Tibial nerve (tissue), 4 donors: Measurements from ENCODE around the gene NT5E. TPM values are rescaled to one million over a fixed set of nuclear protein-coding genes. Genes with fewer than 3 reads are reported as not detected.

Experiments used
- DNase-seq, 2 donors: peaks; one replicate each; pipeline ENCODE4 v3.0.0-alpha.2; 2019; ENCODE audit warnings: low spot score in 2 of 2
- H3K27ac ChIP-seq, 4 donors: fragments of 200-600 bp; sonication (generic) in 3 of 4; one replicate each; pipeline ENCODE4 v1.5.1; 2017 to 2019; ENCODE audit warnings: mild to moderate bottlenecking in 1 of 4
- H3K27me3 ChIP-seq, 2 donors: fragments of 200-600 bp; sonication (generic) in 1 of 2; one replicate each; pipeline versions ENCODE4 v1.5.1 to v1.6.0; 2017 to 2019
- H3K36me3 ChIP-seq, 3 donors: fragments of 200-600 bp; sonication (generic); one replicate each; pipeline ENCODE4 v1.5.1; 2018 to 2019
- H3K4me1 ChIP-seq, 4 donors: fragments of 200-600 bp; sonication (generic) in 3 of 4; one replicate each; pipeline ENCODE4 v1.5.1; 2017 to 2019
- H3K4me3 ChIP-seq, 4 donors: fragments of 200-600 bp; sonication (generic) in 3 of 4; one replicate each; pipeline ENCODE4 v1.5.1; 2017 to 2019; ENCODE audit warnings: mild to moderate bottlenecking in 1 of 4, moderate library complexity in 1 of 4
- H3K9me3 ChIP-seq, 4 donors: fragments of 200-600 bp; sonication (generic) in 3 of 4; one replicate each; pipeline ENCODE4 v1.5.1; 2017 to 2019
- CTCF ChIP-seq, 5 experiments: fragments of 200-600 bp in 3 of 5; fragments of 450-650 bp in 2 of 5; sonication (generic) in 3 of 5; IDR thresholded peaks; one replicate each; pipeline ENCODE4 v1.5.1; 2016 to 2019; ENCODE audit warnings: antibody characterized with exemption in 5 of 5, mild to moderate bottlenecking in 3 of 5, moderate library complexity in 2 of 5
- EP300 ChIP-seq, 2 donors: sonication (generic); formaldehyde crosslinking; IDR thresholded peaks; one replicate each; pipeline ENCODE4 v1.6.1; 2017; ENCODE audit warnings: antibody characterized with exemption in 2 of 2, mild to moderate bottlenecking in 1 of 2
- POLR2A ChIP-seq, 2 donors: fragments of 450-650 bp; IDR thresholded peaks; one replicate each; pipeline ENCODE4 v1.6.1; 2017; ENCODE audit warnings: antibody characterized with exemption in 2 of 2, mild to moderate bottlenecking in 2 of 2, moderate library complexity in 2 of 2
- WGBS, 2 donors: methylation state at CpG; one replicate each; pipeline ENCODE4 v1.1.5; 2018; 5-methylcytosine and 5-hydroxymethylcytosine counted together
- total RNA-seq, 4 donors: library from RNA; depleted of rRNA; stranded (reverse); fragments of >200 nt; gene quantifications; one replicate each; pipeline ENCODE4 v1.1.0, GENCODE V29; 2016

NT5E gene
- total RNA-seq, 4 donors from 2014 or later: 23.1 to 32.2 (median 28.6) TPM

GRCh38 chr6:85483846-85484245 lies 34.0 kb downstream of the NT5E start:
- no peaks in the 10 kb centered on the region for H3K9me3 ChIP-seq
- TF ChIP-seq POLR2A (IDR thresholded peaks at IDR 0.05) (no peak), CTCF (IDR thresholded peaks at IDR 0.05) (no peak), EP300 (IDR thresholded peaks at IDR 0.05) (no peak)
- H3K36me3 ChIP-seq: peaks cover 0 to under 1% (median 0%) of the 10 kb centered on the region in 3 donors
- no peak overlapping the region for H3K27ac ChIP-seq
- peaks cover 0 to 8% (median 0%) of the 10 kb centered on the region in 4 donors for H3K4me1 ChIP-seq
- H3K4me3 ChIP-seq: no peak overlapping the region
- no peak for DNase-seq
- no peaks in the 10 kb centered on the region for H3K27me3 ChIP-seq
- WGBS, 2 donors: 73 to 80% methylated on average over 4 of the region's 4 CpGs

GRCh38 chr6:85484948-85485347 lies 35.1 kb downstream of the NT5E start:
- Histone ChIP-seq H3K4me1 (peaks cover 0 to 8% (median 0%) of the 10 kb centered on the region in 4 donors), H3K36me3 (peaks cover 0 to 5% (median 0%) of the 10 kb centered on the region in 3 donors), H3K9me3 (no peaks in the 10 kb centered on the region), H3K27me3 (no peaks in the 10 kb centered on the region), H3K27ac (no peak overlapping the region), H3K4me3 (no peak overlapping the region)
- DNase-seq: no peak
- WGBS, 2 donors: 85 to 96% methylated on average over 5 of the region's 5 CpGs
- TF ChIP-seq CTCF (IDR thresholded peaks at IDR 0.05) (no peak), EP300 (IDR thresholded peaks at IDR 0.05) (no peak), POLR2A (IDR thresholded peaks at IDR 0.05) (no peak)

GRCh38 chr6:85490516-85491248 lies 40.8 kb downstream of the NT5E start:
- WGBS, 2 donors: 80 to 83% methylated on average over 6 of the region's 6 CpGs
- Histone ChIP-seq H3K36me3 (peaks cover 0 to 14% (median 0%) of the 10 kb centered on the region in 3 donors), H3K9me3 (no peaks in the 10 kb centered on the region), H3K27ac (no peak overlapping the region), H3K4me1 (no peaks in the 10 kb centered on the region), H3K4me3 (no peak overlapping the region), H3K27me3 (no peaks in the 10 kb centered on the region)
- TF ChIP-seq CTCF (IDR thresholded peaks at IDR 0.05) (no peak), POLR2A (IDR thresholded peaks at IDR 0.05) (no peak), EP300 (IDR thresholded peaks at IDR 0.05) (no peak)
- no peak for DNase-seq

GRCh38 chr6:85493389-85493788 lies 43.5 kb downstream of the NT5E start:
- TF ChIP-seq CTCF (IDR thresholded peaks at IDR 0.05) (no peak), EP300 (IDR thresholded peaks at IDR 0.05) (no peak), POLR2A (IDR thresholded peaks at IDR 0.05) (no peak)
- Histone ChIP-seq H3K4me1 (no peaks in the 10 kb centered on the region), H3K9me3 (no peaks in the 10 kb centered on the region), H3K27ac (no peak overlapping the region), H3K27me3 (no peaks in the 10 kb centered on the region), H3K4me3 (no peak overlapping the region), H3K36me3 (peaks cover 0 to 14% (median 0%) of the 10 kb centered on the region in 3 donors)
- 44 to 48% methylated on average over 1 of the region's 1 CpG for WGBS, 2 donors
- no peak for DNase-seq
